NCI-H1048 (cell line): ENCODE results near the gene AS3MT.
"Not testable (repeated sequence)": the region's sequence is repeated elsewhere in the genome, so short reads cannot be mapped to it uniquely, and the experiment has no call there.

ENCODE experiments used
- DNase-seq: peaks from one replicate; lab custom pipeline; 2025; lab: John Stamatoyannopoulos, UW

AS3MT gene, protein sequence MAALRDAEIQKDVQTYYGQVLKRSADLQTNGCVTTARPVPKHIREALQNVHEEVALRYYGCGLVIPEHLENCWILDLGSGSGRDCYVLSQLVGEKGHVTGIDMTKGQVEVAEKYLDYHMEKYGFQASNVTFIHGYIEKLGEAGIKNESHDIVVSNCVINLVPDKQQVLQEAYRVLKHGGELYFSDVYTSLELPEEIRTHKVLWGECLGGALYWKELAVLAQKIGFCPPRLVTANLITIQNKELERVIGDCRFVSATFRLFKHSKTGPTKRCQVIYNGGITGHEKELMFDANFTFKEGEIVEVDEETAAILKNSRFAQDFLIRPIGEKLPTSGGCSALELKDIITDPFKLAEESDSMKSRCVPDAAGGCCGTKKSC

DNA sequence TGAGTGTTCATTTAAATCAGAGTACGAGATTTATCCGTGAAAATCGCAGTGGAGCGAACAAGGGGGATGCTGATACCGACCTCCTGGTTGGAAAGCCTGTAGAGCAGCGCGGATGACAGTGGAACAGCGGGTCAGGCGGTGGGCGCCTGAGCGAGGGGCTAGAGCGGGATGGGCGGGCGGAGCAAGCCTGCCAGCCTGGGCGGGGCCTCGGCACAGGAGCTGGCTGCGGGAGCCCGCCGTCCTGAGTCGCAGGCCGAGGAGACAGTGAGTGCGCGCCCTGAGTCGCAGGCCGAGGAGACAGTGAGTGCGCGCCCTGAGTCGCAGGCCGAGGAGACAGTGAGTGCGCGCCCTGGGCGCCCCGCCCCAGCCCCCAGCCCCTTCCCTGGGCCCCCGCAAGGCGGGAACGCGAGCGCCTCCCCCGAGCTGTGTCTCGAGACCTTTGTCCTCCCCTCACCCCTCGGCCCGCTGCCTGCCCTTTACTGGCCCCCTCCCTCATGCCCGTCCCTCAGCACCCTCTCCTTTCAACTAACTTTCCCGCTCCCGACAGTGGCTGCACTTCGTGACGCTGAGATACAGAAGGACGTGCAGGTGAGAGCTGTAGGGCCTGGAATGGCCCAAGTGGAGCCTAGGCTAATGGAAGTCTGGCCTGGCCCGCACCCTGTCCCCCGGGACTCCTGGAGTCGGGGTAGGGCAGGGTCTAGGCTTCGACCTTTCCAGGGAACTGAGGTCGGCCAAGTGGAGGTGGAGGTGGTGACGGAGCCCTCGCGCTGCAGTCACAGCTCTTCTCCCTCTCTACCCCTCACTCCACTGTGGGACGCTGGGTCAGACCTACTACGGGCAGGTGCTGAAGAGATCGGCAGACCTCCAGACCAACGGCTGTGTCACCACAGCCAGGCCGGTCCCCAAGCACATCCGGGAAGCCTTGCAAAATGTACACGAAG lies at the start of gene AS3MT:
Gene AS3MT (plus strand): TSS at position 213 of the 941 bp plus-strand sequence. CDS start 123 bp downstream, at position 336.
- no peak for DNase-seq

DNA sequence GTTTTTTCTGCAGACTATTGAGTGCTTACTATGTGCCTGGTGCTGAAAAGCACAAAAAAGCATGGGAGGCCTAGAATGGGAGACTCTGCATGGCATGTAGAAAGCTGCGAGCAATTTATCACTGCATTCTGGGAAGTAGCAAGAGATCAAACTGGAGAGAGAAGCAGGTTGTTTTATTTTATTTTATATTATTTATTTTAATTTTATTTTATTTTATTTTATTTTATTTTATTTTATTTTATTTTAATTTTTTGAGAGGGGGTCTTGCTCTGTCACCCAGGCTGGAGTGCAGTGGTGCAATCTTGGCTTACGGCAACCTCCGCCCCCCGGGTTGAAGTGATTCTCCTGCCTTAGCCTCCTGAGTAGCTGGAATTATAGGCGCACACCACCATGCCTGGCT lies 49.3 kb upstream of the AS3MT start:
- not testable (repeated sequence) for DNase-seq

GRCh38 chr10:102822222-102822621 lies 47.0 kb upstream of the AS3MT start:
- no peak for DNase-seq

DNA sequence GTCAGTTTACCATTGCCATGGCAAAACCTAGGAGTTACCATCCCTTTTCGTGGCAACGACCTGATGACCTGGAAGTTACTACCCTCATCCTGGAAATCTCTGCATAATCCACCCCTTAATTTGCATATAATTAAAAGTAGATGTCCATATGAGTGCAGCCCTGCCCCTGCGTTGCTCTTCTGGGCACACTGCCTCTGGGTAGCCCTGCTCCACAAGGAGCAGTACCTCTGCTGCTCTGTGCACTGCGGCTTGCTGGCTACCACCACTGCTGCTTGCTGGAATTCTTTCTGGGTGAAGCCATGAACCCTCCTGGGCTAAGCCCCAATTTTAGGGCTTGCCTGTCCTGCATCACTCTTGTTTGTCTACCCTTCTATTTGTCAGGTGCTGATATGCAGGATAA lies 44.6 kb upstream of the AS3MT start:
- no peak for DNase-seq

DNA sequence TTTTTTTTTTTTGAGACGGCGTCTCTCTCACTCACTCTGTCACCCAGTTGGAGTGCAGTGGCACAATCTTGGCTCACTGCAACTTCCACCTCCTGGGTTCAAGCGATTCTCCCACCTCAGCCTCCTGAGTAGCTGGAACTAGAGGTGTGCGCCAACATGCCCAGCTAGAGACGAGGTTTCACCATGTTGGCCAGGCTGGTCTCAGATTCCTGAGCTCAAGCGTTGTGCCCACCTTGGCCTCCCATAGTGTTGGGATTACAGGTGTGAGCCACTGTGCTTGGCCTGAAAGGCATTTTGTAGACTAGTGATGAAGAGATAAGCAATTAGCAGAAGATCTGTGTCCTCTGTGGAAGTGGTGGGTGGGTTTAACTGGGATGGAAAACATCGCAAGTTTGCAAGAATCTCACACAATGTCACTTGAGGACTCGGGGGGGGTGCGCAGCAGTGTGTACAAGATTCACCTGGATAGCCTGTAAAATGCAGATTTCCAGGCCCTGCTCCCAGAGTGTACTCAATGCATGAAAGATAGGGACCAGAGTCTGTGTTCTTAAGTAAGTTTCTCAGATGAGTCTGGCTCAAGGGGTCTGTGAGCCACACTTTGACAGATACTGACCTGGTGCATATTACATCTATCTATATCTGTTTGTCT lies 43.0 kb upstream of the AS3MT start:
- no peak for DNase-seq

DNA sequence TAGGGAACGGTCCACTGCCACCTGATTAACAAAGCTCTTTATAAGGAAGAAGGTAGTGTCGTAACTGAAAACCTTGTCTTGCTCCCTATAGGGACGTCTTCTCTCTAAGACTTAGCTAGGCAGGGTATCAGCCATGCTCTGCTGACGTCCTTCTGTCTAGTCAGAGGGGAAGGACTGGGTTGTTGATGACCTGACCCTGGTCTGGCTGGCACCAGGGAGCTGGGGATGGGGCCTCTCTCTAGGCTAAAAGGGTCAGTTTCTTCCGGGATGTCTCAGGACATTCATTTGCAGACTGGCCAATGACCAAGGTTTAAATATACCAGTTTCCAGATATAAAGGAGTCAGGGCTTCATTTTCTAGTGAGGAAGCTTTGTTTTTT lies 41.7 kb upstream of the AS3MT start:
- DNase-seq = no peak

- DNase-seq = no peak
Measured at GRCh38 chr10:102831322-102832071, 37.8 kb upstream of the AS3MT start.

DNA sequence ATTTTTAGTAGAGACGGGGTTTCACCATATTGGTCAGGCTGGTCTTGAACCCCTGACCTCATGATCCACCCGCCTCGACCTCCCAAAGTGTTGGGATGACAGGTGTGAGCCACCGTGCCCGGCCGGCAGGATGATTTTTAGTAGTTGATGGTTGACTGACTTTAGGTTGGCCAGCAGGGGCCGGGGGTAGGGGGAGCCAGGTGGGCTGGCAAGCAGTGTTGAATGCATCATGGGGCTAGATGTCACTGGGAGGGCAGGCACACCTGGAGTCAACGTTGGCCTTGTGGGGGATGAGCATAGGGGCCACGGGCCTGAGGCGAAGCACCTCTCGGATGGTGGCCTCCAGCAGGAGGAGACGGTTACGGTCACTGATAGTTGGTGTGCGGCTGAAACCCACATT lies 37.0 kb upstream of the AS3MT start:
- DNase-seq = no peak

DNA sequence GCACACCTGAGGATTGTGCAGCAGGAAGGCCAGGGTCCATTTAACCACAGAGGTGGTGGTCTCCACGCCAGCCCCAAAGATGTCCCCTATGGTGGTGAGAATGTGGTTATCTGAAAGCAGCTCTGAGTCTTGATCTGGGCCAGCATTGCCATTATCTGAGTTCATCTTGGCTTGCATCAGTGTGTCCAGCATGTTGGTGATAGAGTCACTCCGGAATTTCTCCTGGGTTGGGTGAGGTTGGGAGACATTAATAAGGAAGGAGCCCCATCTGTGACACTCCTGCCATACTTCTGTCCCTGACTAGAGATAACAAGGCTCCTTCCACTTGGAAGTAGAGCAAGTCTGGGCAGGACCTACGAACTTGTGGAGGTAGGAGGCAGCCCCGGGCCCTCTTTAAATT lies 36.3 kb upstream of the AS3MT start:
- DNase-seq = no peak

- DNase-seq = no peak
Measured at GRCh38 chr10:102834143-102834542, 35.1 kb upstream of the AS3MT start.

DNA sequence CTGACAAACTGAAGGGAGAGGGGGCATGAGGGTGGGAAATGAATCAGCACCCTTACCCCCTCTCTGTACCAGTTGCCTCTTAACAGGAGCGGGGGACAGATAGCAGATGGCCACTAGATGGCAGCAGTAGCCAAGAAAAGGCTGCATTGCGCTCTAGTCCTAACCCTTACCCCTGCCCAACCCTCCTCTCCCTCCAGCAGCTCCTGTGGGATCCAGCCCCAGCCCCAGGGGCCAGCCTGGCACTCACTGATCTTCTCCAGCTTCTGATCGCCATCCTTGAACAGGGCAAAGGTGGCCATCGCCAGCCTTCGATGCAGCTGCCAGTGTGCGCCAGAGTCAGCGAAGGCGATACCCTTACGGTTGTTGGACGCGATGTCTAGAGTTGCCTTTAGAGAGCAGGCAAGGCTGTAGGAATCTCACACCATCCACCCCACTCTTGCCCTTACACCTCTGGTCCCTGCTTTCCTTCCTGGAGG lies 34.2 kb upstream of the AS3MT start:
- DNase-seq = peak; percentile 52

GRCh38 chr10:102837230-102837721 lies 32.0 kb upstream of the AS3MT start, which contains the start of gene CYP17A1:
TSS of gene CYP17A1 (minus strand) at chr10:102837413. CDS start at chr10:102837361, 52 bp downstream.
- DNase-seq = no peak

- DNase-seq = not testable (repeated sequence)
Measured at GRCh38 chr10:102838276-102838927, 30.9 kb upstream of the AS3MT start.

- no peak for DNase-seq
Measured at GRCh38 chr10:102841827-102842345, 27.4 kb upstream of the AS3MT start.

GRCh38 chr10:102843139-102843538 lies 26.1 kb upstream of the AS3MT start:
- DNase-seq = not testable (repeated sequence)

DNA sequence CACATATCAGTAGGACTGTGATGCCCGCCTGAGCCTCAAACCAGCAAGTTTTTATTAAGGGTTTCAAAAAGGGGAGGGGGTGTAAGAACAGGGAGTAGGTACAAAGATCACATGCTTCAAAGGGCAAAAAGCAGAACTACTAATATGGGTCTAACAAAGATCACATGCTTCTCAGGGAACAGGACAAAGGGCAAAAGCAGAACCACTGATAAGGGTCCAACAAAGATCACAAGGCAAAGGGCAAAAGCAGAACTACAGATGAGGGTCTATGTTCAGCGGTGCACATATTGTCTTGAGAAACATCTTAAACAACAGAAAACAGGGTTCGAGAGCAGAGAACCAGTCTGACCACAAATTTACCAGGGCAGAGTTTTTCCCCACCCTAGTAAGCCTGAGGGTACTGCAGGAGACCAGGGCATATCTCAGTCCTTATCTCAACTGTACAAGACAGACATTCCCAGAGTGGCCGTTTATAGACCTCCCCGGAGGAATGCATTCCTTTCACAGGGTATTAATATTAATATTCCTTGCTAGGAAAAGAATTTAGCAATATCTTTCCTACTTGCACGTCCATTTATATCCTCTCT lies 25.0 kb upstream of the AS3MT start:
- DNase-seq = not testable (repeated sequence)

DNA sequence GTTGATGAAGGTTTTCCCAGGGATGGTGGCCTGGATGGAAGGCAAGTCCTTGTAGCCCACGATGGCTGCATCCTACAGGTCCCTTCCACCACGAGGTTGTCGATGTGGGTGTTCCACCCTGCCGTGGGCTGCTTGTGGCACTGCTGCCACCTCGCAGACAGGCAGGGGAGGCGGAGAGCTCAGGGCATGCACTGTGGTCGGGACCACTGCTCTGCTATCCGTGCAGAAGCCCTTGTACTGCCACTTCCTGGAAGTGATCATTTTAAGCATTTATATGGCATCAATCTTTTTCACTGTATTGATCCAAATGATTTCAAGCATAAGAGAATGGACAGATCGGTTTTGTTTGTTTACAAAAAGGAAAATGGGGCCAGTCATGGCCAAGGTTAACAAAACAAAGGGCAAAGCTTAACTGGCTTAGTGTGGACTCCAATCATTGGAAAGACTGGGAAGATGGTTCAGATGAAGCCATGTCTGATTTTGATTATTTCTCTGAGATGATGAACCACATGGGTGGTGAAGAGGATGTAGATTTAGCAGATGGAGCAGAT lies 23.8 kb upstream of the AS3MT start:
- DNase-seq = no peak

- DNase-seq = no peak
Measured at GRCh38 chr10:102850025-102850518, 19.2 kb upstream of the AS3MT start.

- DNase-seq = not testable (repeated sequence)
Measured at GRCh38 chr10:102853237-102853636, 16.0 kb upstream of the AS3MT start.
